GM10847 (cell line): ENCODE data around the gene HRK.

Experiments
- POLR2A ChIP-seq: IDR thresholded peaks from 2 replicates; pipeline ENCODE4 v1.6.1; 2011; ENCODE audit not compliant: insufficient read length; ENCODE audit errors: extremely low read depth

Gene HRK

GRCh38 chr12:116861320-116861719 is 19.9 kb downstream of the HRK start:
- no peak for TF ChIP-seq POLR2A

DNA sequence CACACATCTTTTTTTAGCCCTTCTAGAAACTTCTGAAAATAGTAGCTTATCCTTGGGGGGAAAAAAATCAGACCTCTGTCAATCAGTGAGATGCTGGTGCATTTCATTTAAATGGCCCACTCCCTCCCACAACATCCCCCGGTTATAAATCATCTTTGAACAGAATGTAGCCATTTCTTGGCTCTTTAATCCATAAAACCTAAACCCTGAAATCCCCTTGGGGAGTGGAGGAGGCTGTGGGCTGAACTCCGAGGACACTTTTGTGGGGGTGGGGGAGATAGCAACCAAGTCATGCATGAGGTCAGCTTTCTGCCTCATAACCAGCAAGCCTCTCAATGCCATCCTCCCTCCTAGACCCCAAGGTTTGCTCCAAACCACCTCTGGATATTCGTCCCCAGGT is 21.0 kb downstream of the HRK start:
- no peak for TF ChIP-seq POLR2A

GRCh38 chr12:116859079-116859478 is 22.2 kb downstream of the HRK start:
- TF ChIP-seq POLR2A, result no peak

DNA sequence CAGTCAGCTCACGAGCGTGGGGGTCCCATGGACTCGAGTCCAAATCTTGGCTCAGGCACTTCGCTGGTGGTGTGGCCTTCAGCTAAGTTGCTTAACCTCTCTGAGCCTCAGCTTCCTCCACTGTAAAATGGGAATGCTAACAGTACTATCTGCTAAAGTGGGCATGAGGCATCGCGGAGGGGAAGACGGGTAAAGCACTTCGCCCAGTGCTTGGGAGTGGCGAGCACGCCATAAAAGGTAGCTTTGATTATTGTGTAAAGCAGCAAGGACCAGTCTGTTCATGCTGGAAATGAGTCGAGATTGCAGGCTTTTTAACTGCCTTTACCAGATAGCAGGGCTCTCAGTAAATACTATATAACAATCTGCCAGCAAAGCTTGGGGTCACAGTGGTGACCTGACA is 24.5 kb downstream of the HRK start:
- TF ChIP-seq POLR2A, result no peak

DNA sequence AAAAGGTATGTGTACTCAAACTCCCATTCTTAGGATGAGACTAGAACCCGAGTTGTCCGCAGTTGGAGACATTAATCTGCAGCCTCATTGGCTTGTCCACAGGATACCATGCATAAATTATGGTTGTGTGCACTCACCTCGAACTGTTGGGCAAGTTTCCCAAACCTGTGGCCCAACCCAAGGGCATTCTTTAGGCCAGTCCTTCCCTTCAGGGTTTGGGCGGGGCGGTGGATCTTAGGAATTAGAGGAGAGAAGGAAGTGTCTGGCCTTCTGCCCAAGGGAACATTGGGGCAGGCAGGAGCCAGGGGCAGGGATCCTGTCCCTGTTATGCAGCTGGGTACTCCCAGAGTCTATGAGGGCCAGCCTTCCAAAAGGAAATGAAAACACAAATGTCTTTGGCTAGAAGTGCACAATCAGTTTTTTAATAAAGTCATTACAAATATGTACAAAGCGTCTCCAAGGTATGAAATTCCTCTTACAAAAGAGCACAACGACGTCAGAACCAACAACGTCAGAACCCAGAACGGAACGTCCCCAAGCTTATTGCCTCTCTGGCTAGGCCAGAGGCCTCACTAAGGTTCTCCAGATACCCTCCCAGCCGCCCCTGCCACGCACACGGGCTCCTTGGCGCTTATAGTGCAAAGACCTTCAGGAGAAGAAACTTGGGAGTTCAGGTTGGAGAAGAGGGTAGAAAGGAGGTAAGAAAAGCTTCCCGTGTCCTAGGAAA is 25.3 kb downstream of the HRK start:
- TF ChIP-seq POLR2A, result no peak

DNA sequence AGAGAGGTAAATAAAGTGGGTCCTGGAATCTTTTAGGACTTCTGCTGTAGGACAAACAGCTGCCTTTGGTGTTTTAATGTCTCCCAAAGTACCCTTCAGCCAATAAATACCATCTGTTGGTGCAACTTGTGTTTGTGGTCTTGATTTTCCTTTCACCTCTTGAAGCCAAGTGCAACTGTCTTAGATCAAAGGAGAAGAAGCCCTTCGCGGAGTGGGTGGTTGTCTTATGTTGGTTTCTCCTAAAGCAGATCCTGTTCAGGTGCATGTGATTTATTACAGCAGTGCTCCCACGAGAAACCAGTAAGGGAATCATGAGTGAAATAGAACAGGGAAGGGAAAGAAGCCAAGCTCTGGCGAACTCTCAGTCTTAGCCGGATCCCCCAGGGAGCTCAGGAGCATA is 27.7 kb downstream of the HRK start:
- no peak for TF ChIP-seq POLR2A

GRCh38 chr12:116852303-116852702 is 28.9 kb downstream of the HRK start:
- TF ChIP-seq POLR2A, result no peak

DNA sequence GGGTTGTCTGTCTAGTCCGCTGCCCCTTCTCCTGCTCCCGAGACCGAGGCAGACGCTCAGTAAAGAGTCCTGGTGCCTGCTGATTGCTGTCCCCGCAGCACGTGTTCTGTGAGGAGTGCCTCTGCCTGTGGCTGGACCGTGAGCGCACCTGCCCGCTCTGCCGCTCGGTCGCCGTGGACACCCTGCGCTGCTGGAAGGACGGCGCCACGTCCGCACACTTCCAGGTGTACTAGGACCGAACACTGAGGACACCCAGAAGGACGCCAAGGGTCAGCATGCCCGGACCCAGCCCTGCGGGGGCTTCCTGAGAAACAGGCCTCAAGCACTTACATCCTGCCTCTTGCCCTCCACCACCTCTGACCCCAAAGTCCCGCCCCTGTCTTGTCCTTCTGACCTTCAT is 32.0 kb downstream of the HRK start:
- no peak for TF ChIP-seq POLR2A

- no peak for TF ChIP-seq POLR2A
These were observed 38.2 kb downstream of the HRK start for GRCh38 chr12:116843085-116843484.

- no peak for TF ChIP-seq POLR2A
These were observed 41.9 kb downstream of the HRK start for GRCh38 chr12:116839287-116839830.

GRCh38 chr12:116838365-116838764 is 42.9 kb downstream of the HRK start:
- no peak for TF ChIP-seq POLR2A

GRCh38 chr12:116837097-116837496 is 44.1 kb downstream of the HRK start:
- no peak for TF ChIP-seq POLR2A

DNA sequence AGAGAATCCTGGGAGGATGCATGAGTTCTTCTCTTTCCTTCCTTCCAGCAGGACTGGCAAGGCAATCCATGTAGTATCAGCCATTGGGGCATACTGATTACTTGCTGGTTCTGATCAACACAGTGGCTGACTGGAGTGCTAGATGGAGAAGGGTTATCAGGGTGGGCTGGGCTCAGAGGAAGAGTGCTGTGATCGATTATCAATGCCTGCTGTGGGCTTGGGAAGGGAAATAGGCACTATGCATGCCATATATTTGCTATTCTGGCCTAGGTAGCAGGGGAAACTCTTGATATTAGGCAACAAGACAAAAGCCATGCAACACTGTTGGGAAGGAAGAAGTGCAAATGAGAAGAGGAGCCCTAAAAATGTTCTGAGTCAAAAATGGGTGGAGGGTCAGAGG is 45.8 kb downstream of the HRK start:
- no peak for TF ChIP-seq POLR2A

- TF ChIP-seq POLR2A, result no peak
These were observed 47.8 kb downstream of the HRK start for GRCh38 chr12:116833474-116833873.

DNA sequence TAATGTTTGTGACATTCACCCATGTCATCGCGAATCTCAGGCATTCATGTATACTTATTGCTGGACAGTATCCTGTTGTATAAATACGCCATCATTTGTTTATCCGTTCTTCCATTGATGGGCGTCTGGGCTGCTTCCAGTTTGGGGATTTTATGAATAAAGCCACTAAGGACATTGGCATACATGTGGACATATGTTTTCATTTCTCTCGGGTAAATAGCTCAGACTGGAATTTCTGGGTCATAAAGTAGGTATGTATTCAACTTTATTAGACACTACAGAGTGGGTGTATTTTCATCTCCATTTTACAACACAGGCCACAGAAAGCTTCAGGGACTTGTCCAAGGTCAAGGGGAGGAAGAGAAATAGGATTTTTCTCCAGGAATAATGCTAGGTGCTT is 48.9 kb downstream of the HRK start:
- TF ChIP-seq POLR2A, result no peak

DNA sequence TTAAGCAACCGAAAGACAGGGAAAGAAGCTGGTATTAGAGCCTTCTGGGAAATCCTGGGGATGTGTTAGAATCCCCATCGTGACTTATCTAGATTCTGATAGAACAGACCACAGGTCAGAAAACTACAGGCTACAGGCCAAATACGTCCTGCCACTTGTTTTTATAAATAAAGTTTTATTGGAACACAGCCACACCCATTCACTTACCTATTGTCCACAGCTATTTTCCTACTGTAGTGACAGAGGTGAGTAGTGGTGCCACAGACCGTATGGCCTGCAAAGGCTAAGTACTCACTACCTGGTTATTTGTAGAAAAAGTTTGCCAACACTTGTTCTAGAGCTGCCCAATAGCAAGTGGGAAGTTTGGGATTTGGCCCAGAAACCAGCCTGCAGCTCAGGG is 53.8 kb downstream of the HRK start:
- TF ChIP-seq POLR2A, result no peak

- TF ChIP-seq POLR2A, result no peak
These were observed 60.0 kb downstream of the HRK start for GRCh38 chr12:116821291-116821690.

- TF ChIP-seq POLR2A, result no peak
These were observed 61.1 kb downstream of the HRK start for GRCh38 chr12:116820064-116820656.
